Psoas muscle (tissue), 8 donors: ENCODE data around the gene GRB7. TPM values are rescaled to one million over a fixed set of nuclear protein-coding genes. Genes with fewer than 3 reads are reported as not detected.

Experiments
- ATAC-seq, 4 donors: fragments of 200-7000 bp; cut with Tn5 transposase; one replicate each; pipeline ENCODE4 v1.9.1; 2020; ENCODE audit warnings: moderate library complexity in 3 of 4, mild to moderate bottlenecking in 2 of 4
- DNase-seq, 2 donors: peaks; one replicate each; pipeline ENCODE4 v3.0.0-alpha.2; 2020
- H3K27ac ChIP-seq: fragments of 200-600 bp; one replicate; pipeline ENCODE4 v1.8.0; 2022
- H3K27me3 ChIP-seq, 3 donors: fragments of 200-600 bp in 1 of 3; one replicate each; pipeline versions ENCODE4 v1.6.1 to v1.8.0; 2013 to 2022; ENCODE audit warnings: low read length in 2 of 3, mild to moderate bottlenecking in 2 of 3, moderate library complexity in 1 of 3; ENCODE audit not compliant: insufficient read depth in 3 of 3
- H3K36me3 ChIP-seq, 2 donors: fragments of 200-600 bp in 1 of 2; one replicate each; pipeline versions ENCODE4 v1.6.1 to v1.8.0; 2013 to 2022; ENCODE audit warnings: low read depth in 1 of 2, mild to moderate bottlenecking in 1 of 2, moderate library complexity in 1 of 2; ENCODE audit not compliant: insufficient read depth in 1 of 2
- H3K4me1 ChIP-seq: fragments of 200-600 bp; one replicate; pipeline ENCODE4 v1.8.0; 2022
- H3K4me3 ChIP-seq: fragments of 200-600 bp; one replicate; pipeline ENCODE4 v1.8.0; 2022; ENCODE audit warnings: mild to moderate bottlenecking
- H3K9me3 ChIP-seq: fragments of 200-600 bp; one replicate; pipeline ENCODE4 v1.8.0; 2022
- CTCF ChIP-seq: fragments of 200-600 bp; IDR thresholded peaks from one replicate; pipeline ENCODE4 v1.8.0; 2022; ENCODE audit warnings: antibody characterized with exemption
- WGBS, 3 donors: extraction: QIAGEN DNeasy Blood & Tissue Kit; methylation state at CpG; one replicate each; pipeline versions ENCODE4 v1.1.6 to v1.1.7; 2013; 5-methylcytosine and 5-hydroxymethylcytosine counted together
- intact Hi-C, 2 donors: fragments of 100-400 bp; cut with DNase I; formaldehyde crosslinking; loops; one replicate each; pipeline versions ENCODE4 v1.11.0 to v1.14.2; 2022
- long read RNA-seq, 2 donors: library from polyadenylated mRNA; unstranded; transcript quantifications; one replicate each; pipeline ENCODE4 v2.0.0, GENCODE V29; 2021
- polyA plus RNA-seq, 3 donors: library from polyadenylated mRNA; stranded (reverse); fragments of 200-250 nt; gene quantifications; one replicate each; pipeline ENCODE4 v1.2.3, GENCODE V29; 2013
- total RNA-seq, 4 donors: library from RNA; stranded (reverse); fragmentation: NEBNext Ultra II Directional in 2 of 4; extraction: Animal tissue kit (Norgen Biotek cat#: 25700) in 2 of 4; gene quantifications; one replicate each; pipeline versions ENCODE4 v1.2.1 to v1.2.4, GENCODE V29; 2021 to 2023
- donor health status: healthy with polysubstance abuse.
- donor health status: DM: no; HTN: no; CAD: no; lungs with moderate emphysema.
- donor health status: Bipolar disorder and iron deficiency.
- donor health status: healthy.
- donor health status: DM: yes; HTN: yes; CAD: no.
- donor health status: DM: no; HTN: no; CAD: no.
- donor health status: DM: no; HTN: no; CAD: no.
- donor health status: DM: yes; HTN: yes; CAD: no.

Gene GRB7
- not detected for total RNA-seq
- polyA plus RNA-seq = under 1 TPM in 2 of 3 donors, not detected in 1; 0.06 to 0.69 TPM
- long read RNA-seq, donor 1 = 0 reads
- long read RNA-seq, donor 2 = 0 reads

GRCh38 chr17:39737760-39738567 lies at the start of gene GRB7:
GRB7 (plus strand) TSS chr17:39737938; CDS start chr17:39742302, 4,364 bp downstream.
- Histone ChIP-seq H3K36me3 (no peaks in the 10 kb centered on the region), H3K4me3 (peak within 1 kb of the TSS; percentile 38), H3K4me1 (peaks cover 12% of the 10 kb centered on the region), H3K9me3 (no peaks in the 10 kb centered on the region), H3K27me3 (peaks cover 6 to 57% (median 23%) of the 10 kb centered on the region in 3 donors), H3K27ac (no peak within 1 kb of the TSS)
- ATAC-seq = peak in 2 of 4 donors; percentile 42 to 48
- intact Hi-C loops = no loop called here
- DNase-seq = no peak
- WGBS, 3 donors = 4 to 8% (median 7%) methylated on average over 31 to 34 of the region's 34 CpGs
- TF ChIP-seq CTCF = no peak

- TF ChIP-seq CTCF = no peak
- intact Hi-C loops = loop anchor here in 1 of 2 donors (5.0 kb wide), 1 partner anchor 39 kb away; no protein-coding TSS in a partner anchor
- no peak for DNase-seq
- ATAC-seq = peak in 1 of 4 donors; percentile 16
- peaks cover 0 to 28% of the 10 kb centered on the region in 2 donors for H3K36me3 ChIP-seq
- peak overlapping the region; percentile 96 for H3K27ac ChIP-seq
- peak overlapping the region; percentile 90 for H3K4me3 ChIP-seq
- no peaks in the 10 kb centered on the region for H3K9me3 ChIP-seq
- H3K27me3 ChIP-seq = no peaks in the 10 kb centered on the region
- WGBS, 3 donors = 13 to 20% (median 17%) methylated on average over 6 of the region's 6 CpGs
- peaks cover 18% of the 10 kb centered on the region for H3K4me1 ChIP-seq
Measured at GRCh38 chr17:39688475-39688835, 49.3 kb upstream of the GRB7 start.

GRCh38 chr17:39688945-39689344 lies 48.8 kb upstream of the GRB7 start:
- Histone ChIP-seq H3K27ac (peak overlapping the region; percentile 96), H3K4me1 (peaks cover 18% of the 10 kb centered on the region), H3K9me3 (no peaks in the 10 kb centered on the region), H3K4me3 (peak overlapping the region; percentile 90), H3K27me3 (no peaks in the 10 kb centered on the region), H3K36me3 (peaks cover 0 to 26% of the 10 kb centered on the region in 2 donors)
- TF ChIP-seq CTCF = no peak
- DNase-seq = peak in 1 of 2 donors; percentile 8
- no peak for ATAC-seq
- intact Hi-C loops = loop anchor here in 1 of 2 donors (5.0 kb wide), 1 partner anchor 38 kb away; no protein-coding TSS in a partner anchor
- 37 to 51% (median 41%) methylated on average over 3 of the region's 3 CpGs for WGBS, 3 donors

GRCh38 chr17:39694593-39694992 lies 43.1 kb upstream of the GRB7 start:
- Histone ChIP-seq H3K9me3 (no peaks in the 10 kb centered on the region), H3K4me1 (peaks cover 5% of the 10 kb centered on the region), H3K4me3 (no peak overlapping the region), H3K36me3 (peaks cover 0 to 27% of the 10 kb centered on the region in 2 donors), H3K27me3 (no peaks in the 10 kb centered on the region), H3K27ac (no peak overlapping the region)
- intact Hi-C loops = no loop called here
- no peak for TF ChIP-seq CTCF
- 86 to 93% (median 89%) methylated on average over 5 of the region's 5 CpGs for WGBS, 3 donors
- peak in 1 of 2 donors; percentile 3 for DNase-seq
- no peak for ATAC-seq
